Stimulated activated CD4-positive, alpha-beta T cell treated with anti-CD3 and anti-CD28 coated beads, Interleukin-4, amount 100 ng/mL, for 4 hours (primary cell): Measurements from ENCODE around the gene THSD4.

Experiments
- DNase-seq, 2 experiments: peaks; one replicate each; pipeline ENCODE4 v3.0.0-alpha.2; 2020

THSD4 gene

GRCh38 chr15:71747128-71748083, 632.1 kb downstream of the THSD4 start:
- no peak for DNase-seq

GRCh38 chr15:71748293-71748718, 633.0 kb downstream of the THSD4 start:
- DNase-seq: no peak

GRCh38 chr15:71749500-71749899, 634.2 kb downstream of the THSD4 start:
- no peak for DNase-seq

GRCh38 chr15:71752128-71752527, 636.9 kb downstream of the THSD4 start:
- DNase-seq: no peak

- no peak for DNase-seq
Measured at GRCh38 chr15:71752604-71753289, 637.5 kb downstream of the THSD4 start.

- DNase-seq: no peak
Measured at GRCh38 chr15:71753346-71753745, 638.1 kb downstream of the THSD4 start.

- DNase-seq: no peak
Measured at GRCh38 chr15:71754660-71755059, 639.4 kb downstream of the THSD4 start.

- no peak for DNase-seq
Measured at GRCh38 chr15:71755092-71755970, 640.1 kb downstream of the THSD4 start.

GRCh38 chr15:71756599-71757352, 641.5 kb downstream of the THSD4 start:
- DNase-seq: no peak

GRCh38 chr15:71757741-71758530, 642.7 kb downstream of the THSD4 start:
- DNase-seq: no peak

- no peak for DNase-seq
Measured at GRCh38 chr15:71758711-71759110, 643.4 kb downstream of the THSD4 start.

- no peak for DNase-seq
Measured at GRCh38 chr15:71760852-71761251, 645.6 kb downstream of the THSD4 start.

GRCh38 chr15:71761649-71762048, 646.4 kb downstream of the THSD4 start:
- DNase-seq: no peak

GRCh38 chr15:71768184-71768583, 652.9 kb downstream of the THSD4 start:
- DNase-seq: no peak

GRCh38 chr15:71773206-71773859, 658.1 kb downstream of the THSD4 start:
- DNase-seq: no peak

GRCh38 chr15:71775856-71776255, 660.6 kb downstream of the THSD4 start:
- no peak for DNase-seq

GRCh38 chr15:71776304-71776703, 661.0 kb downstream of the THSD4 start:
- no peak for DNase-seq

- no peak for DNase-seq
Measured at GRCh38 chr15:71777216-71777943, 662.1 kb downstream of the THSD4 start.

- DNase-seq: no peak
Measured at GRCh38 chr15:71779073-71779797, 664.0 kb downstream of the THSD4 start.
